HCT116 (cell line): ENCODE data around the gene TMEM266. TPM values are rescaled to one million over a fixed set of nuclear protein-coding genes. Genes with fewer than 3 reads are reported as not detected.

Source experiments
- ATAC-seq: fragments of 200-7000 bp; cut with Tn5 transposase; 2 replicates; pipeline ENCODE4 v1.9.1; 2020; ENCODE audit warnings: mild to moderate bottlenecking, moderate library complexity
- BruUV-seq: library from RNA; stranded (reverse); fragments of 400-500 nt; replicated peaks from 2 replicates; lab custom pipeline; 2021; lab: Mats Ljungman, UMichigan
- CTCF ChIA-PET: fragments of 300-600 bp; sonication (Branson Sonifier 250); formaldehyde crosslinking; loops from one replicate; lab custom pipeline; 2021; ENCODE audit warnings: antibody characterized with exemption; lab: Charles Lee
- POLR2A ChIA-PET: fragments of 300-600, 350-600 bp; sonication (Branson Sonifier 250); formaldehyde crosslinking; loops from one replicate; lab custom pipeline; 2021; ENCODE audit warnings: antibody characterized with exemption; lab: Charles Lee
- RAD21 ChIA-PET, 2 experiments: fragments of 300-600 bp; sonication (Branson Sonifier 250); formaldehyde crosslinking; loops; one replicate each; lab custom pipeline; 2023; ENCODE audit warnings: low total read pairs in 2 of 2; ENCODE audit not compliant: uncharacterized antibody in 2 of 2, unreplicated experiment in 2 of 2, low non-redundant PET in 1 of 2; lab: Charles Lee
- DNase-seq: peaks from one replicate; pipeline ENCODE4 v3.0.0-alpha.2; 2010; ENCODE audit warnings: low read depth, low spot score
- H2AFZ ChIP-seq: fragments of 200-600 bp; shearing (Covaris generic), sonication (generic); 2 replicates; pipeline ENCODE4 v1.6.1; 2017; ENCODE audit warnings: low read depth, mixed run types, mixed read lengths, antibody characterized with exemption, low read length; ENCODE audit not compliant: poor library complexity, severe bottlenecking
- H3K27ac ChIP-seq: 2 replicates; pipeline ENCODE4 v1.5.1; 2012; ENCODE audit warnings: low read depth, low read length
- H3K27me3 ChIP-seq: fragments of 200-600 bp; sonication (generic); 2 replicates; pipeline ENCODE4 v1.6.1; 2016; ENCODE audit warnings: mixed run types, low read length, mixed read lengths; ENCODE audit not compliant: insufficient read depth
- H3K36me3 ChIP-seq, 2 experiments: fragments of 200-500 bp in 1 of 2; fragments of 200-600 bp in 1 of 2; sonication (Bioruptor generic) in 1 of 2; sonication (generic) in 1 of 2; 2 replicates each; pipeline versions ENCODE4 v1.5.1 to v1.6.1; 2014 to 2016; ENCODE audit warnings: low read length in 2 of 2, inconsistent platforms in 1 of 2, mixed read lengths in 1 of 2, mixed run types in 1 of 2; ENCODE audit not compliant: insufficient read depth in 2 of 2, control insufficient read depth in 1 of 2
- H3K4me1 ChIP-seq, 2 experiments: fragments of 200-600 bp in 1 of 2; sonication (generic) in 1 of 2; 2 replicates each; pipeline versions ENCODE4 v1.5.1 to v1.6.1; 2012 to 2017; ENCODE audit warnings: low read length in 2 of 2, inconsistent platforms in 1 of 2, mild to moderate bottlenecking in 1 of 2, mixed read lengths in 1 of 2, mixed run types in 1 of 2, moderate library complexity in 1 of 2; ENCODE audit not compliant: insufficient read depth in 2 of 2, control insufficient read depth in 1 of 2
- H3K4me2 ChIP-seq: fragments of 200-600 bp; sonication (generic); 2 replicates; pipeline ENCODE4 v1.6.1; 2017; ENCODE audit warnings: mixed run types, low read length, mixed read lengths
- H3K4me3 ChIP-seq, 2 experiments: fragments of 200-600 bp in 1 of 2; sonication (generic) in 1 of 2; replicated peaks in 1 of 2; 2 replicates each; pipeline ENCODE4 v1.5.1; 2011 to 2016; ENCODE audit warnings: low read length in 2 of 2, control low read depth in 1 of 2, low read depth in 1 of 2, mild to moderate bottlenecking in 1 of 2, mixed read lengths in 1 of 2, mixed run types in 1 of 2
- H3K79me2 ChIP-seq: fragments of 200-600 bp; sonication (generic); 2 replicates; pipeline ENCODE4 v1.6.1; 2017; ENCODE audit warnings: mild to moderate bottlenecking, mixed run types, low read length, moderate library complexity, mixed read lengths; ENCODE audit not compliant: insufficient read depth
- H3K9ac ChIP-seq: fragments of 200-600 bp; sonication (generic); 2 replicates; pipeline ENCODE4 v1.6.1; 2016; ENCODE audit warnings: low read length, mixed read lengths
- H3K9me2 ChIP-seq: fragments of 200-600 bp; sonication (generic), shearing (Covaris generic); 2 replicates; pipeline ENCODE4 v1.6.1; 2017; ENCODE audit warnings: mixed run types, mild to moderate bottlenecking, moderate library complexity; ENCODE audit not compliant: insufficient read depth
- H3K9me3 ChIP-seq, 2 experiments: fragments of 200-500 bp in 1 of 2; fragments of 200-600 bp in 1 of 2; sonication (Bioruptor generic) in 1 of 2; sonication (generic) in 1 of 2; 2 replicates each; pipeline ENCODE4 v1.6.1; 2014 to 2017; ENCODE audit warnings: low read length in 2 of 2, mixed read lengths in 2 of 2, inconsistent platforms in 1 of 2, low read depth in 1 of 2, mild to moderate bottlenecking in 1 of 2, mixed run types in 1 of 2, moderate library complexity in 1 of 2; ENCODE audit not compliant: control insufficient read depth in 1 of 2, insufficient read depth in 1 of 2
- H4K20me1 ChIP-seq: fragments of 200-600 bp; sonication (generic), shearing (Covaris generic); 2 replicates; pipeline ENCODE4 v1.6.1; 2017; ENCODE audit warnings: mixed run types, mild to moderate bottlenecking, moderate library complexity; ENCODE audit not compliant: insufficient read depth
- EGR1 ChIP-seq: IDR thresholded peaks from 2 replicates; pipeline ENCODE4 v1.6.1; 2012; ENCODE audit warnings: low read depth
- EZH2 ChIP-seq: fragments of 200-600 bp; sonication (generic); IDR thresholded peaks from 2 replicates; pipeline ENCODE4 v1.6.1; 2017; ENCODE audit warnings: antibody characterized with exemption, mixed run types
- POLR2A ChIP-seq: IDR thresholded peaks from 2 replicates; pipeline ENCODE4 v1.7.0; 2011; ENCODE audit warnings: borderline replicate concordance; ENCODE audit not compliant: insufficient read depth, insufficient read length; ENCODE audit errors: extremely low read depth
- RAD21 ChIP-seq: IDR thresholded peaks from 2 replicates; pipeline ENCODE4 v1.6.1; 2012; ENCODE audit warnings: low read depth, mild to moderate bottlenecking
- SIN3A ChIP-seq: IDR thresholded peaks from 2 replicates; pipeline ENCODE4 v1.6.1; 2012; ENCODE audit warnings: low read depth
- SP1 ChIP-seq: IDR thresholded peaks from 2 replicates; pipeline ENCODE4 v1.6.1; 2012; ENCODE audit warnings: low read depth
- TCF7L2 ChIP-seq: IDR thresholded peaks from 2 replicates; pipeline ENCODE4 v1.7.0; 2011; ENCODE audit warnings: borderline replicate concordance, inconsistent platforms; ENCODE audit not compliant: insufficient read depth, insufficient read length; ENCODE audit errors: extremely low read depth
- YY1 ChIP-seq: IDR thresholded peaks from 2 replicates; pipeline ENCODE4 v1.6.1; 2011; ENCODE audit warnings: low read length, low read depth, moderate library complexity, mild to moderate bottlenecking; ENCODE audit not compliant: insufficient replicate concordance; ENCODE audit errors: extremely low read depth
- intact Hi-C: fragments of 100-400 bp; cut with micrococcal nuclease; formaldehyde crosslinking; loops from 2 replicates; pipeline ENCODE4 v1.10.0; 2022
- total RNA-seq: library from RNA; stranded (reverse); gene quantifications from one replicate; pipeline ENCODE4 v1.2.1, GENCODE V29; 2021; ENCODE audit not compliant: unreplicated experiment
- TF ChIP-seq, protein P1 (sequence below), 3 experiments: fragments of 200-600 bp in 1 of 3; sonication (generic) in 1 of 3; IDR thresholded peaks in 2 of 3; conservative IDR thresholded peaks in 1 of 3; 2 replicates each; pipeline ENCODE4 v1.5.1; 2012 to 2017; ENCODE audit warnings: low read depth in 2 of 3, low read length in 2 of 3, antibody characterized with exemption in 1 of 3, borderline replicate concordance in 1 of 3, control low read depth in 1 of 3, mild to moderate bottlenecking in 1 of 3, mixed read lengths in 1 of 3, mixed run types in 1 of 3, moderate library complexity in 1 of 3; ENCODE audit not compliant: insufficient read depth in 1 of 3
- TF ChIP-seq, protein P2 (sequence below): IDR thresholded peaks from 2 replicates; pipeline ENCODE4 v1.6.1; 2012

Gene TMEM266
- total RNA-seq, 1 experiment from 2014 or later = 0.91 TPM

DNA sequence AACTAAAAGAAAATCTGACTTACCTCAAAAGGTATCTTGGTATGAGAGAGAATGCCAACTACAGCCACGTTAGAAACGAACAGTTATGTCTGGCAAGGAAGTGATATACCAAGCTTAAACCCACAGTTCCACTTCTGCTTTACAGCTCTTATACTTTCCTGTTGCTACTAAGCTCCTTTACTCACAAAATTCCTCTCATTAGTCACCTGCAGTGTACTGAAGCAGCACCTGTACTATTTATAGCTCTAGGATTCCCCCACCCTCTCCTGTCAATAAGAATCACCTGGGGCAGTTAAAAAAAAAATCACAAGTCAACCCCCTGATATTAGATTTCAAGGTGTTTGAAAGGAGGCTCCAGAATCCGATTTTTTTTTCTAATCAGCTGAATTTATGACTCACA is 2.9 kb upstream of the TMEM266 start:
- ATAC-seq = no peak; the same call in 1 of the 2 replicates

DNA sequence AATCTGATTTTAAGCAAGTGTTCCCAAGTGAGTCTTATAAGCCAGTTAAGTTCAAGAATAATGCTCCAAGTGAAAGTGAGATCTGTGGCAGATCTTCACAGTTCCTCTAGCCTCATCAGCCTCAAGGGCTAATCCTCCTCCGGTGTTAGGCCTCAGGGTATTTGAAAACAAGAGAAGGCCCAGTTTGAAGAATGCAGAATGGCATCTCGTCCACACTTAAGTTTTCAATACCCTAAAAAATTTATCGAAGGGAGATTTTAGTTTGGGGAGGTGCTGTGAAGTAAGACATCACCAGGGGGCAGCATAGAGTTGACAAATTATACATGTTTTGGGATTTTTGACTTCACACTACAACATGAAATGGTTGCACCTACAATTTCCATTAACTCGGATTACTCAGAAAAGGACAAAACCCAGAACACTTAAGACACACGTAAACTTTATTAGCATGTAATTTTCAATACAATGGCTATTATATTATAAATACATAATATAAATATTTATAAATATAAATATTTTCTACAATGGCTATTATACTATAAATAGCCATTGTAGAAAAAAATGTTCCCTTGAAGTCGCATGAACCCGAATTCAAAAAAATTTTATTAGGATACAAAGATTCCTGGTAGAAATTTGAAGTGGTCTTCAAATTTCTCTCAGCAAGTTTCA is 2.3 kb upstream of the TMEM266 start:
- peaks cover 13% of the 10 kb centered on the region for H3K27me3 ChIP-seq
- H3K36me3 ChIP-seq = no peaks in the 10 kb centered on the region
- H3K9me3 ChIP-seq = no peaks in the 10 kb centered on the region
- intact Hi-C loops = loop anchor here (1.0 to 10.0 kb wide), 2 partner anchors 82 to 243 kb away; no protein-coding TSS in a partner anchor
- CTCF ChIA-PET = interaction anchor here (0.8 to 4.7 kb wide), 13 partner anchors 7 to 814 kb away, joined by 3 to 97 read pairs (median 4); no protein-coding TSS in a partner anchor
- H3K4me1 ChIP-seq = peaks cover 9 to 30% of the 10 kb centered on the region in 2 experiments
- no peak for DNase-seq
- TF ChIP-seq EZH2 = no peak
- no peak for TF ChIP-seq YY1
- TF ChIP-seq SIN3A = no peak
- TF ChIP-seq SP1 = no peak
- TF ChIP-seq EGR1 = no peak
- TF ChIP-seq, protein P1, sequence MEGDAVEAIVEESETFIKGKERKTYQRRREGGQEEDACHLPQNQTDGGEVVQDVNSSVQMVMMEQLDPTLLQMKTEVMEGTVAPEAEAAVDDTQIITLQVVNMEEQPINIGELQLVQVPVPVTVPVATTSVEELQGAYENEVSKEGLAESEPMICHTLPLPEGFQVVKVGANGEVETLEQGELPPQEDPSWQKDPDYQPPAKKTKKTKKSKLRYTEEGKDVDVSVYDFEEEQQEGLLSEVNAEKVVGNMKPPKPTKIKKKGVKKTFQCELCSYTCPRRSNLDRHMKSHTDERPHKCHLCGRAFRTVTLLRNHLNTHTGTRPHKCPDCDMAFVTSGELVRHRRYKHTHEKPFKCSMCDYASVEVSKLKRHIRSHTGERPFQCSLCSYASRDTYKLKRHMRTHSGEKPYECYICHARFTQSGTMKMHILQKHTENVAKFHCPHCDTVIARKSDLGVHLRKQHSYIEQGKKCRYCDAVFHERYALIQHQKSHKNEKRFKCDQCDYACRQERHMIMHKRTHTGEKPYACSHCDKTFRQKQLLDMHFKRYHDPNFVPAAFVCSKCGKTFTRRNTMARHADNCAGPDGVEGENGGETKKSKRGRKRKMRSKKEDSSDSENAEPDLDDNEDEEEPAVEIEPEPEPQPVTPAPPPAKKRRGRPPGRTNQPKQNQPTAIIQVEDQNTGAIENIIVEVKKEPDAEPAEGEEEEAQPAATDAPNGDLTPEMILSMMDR (IDR thresholded peaks at IDR 0.05 in 2 of 3, conservative IDR thresholded peaks at IDR 0.05 in 1 of 3; ENCODE audit: borderline replicate concordance in 1 of 3, insufficient read depth in 1 of 3, low read depth in 2 of 3, low read length in 2 of 3) = peak; percentile 69 to 75 (median 73)
- TF ChIP-seq RAD21 = peak; percentile 61
- TF ChIP-seq POLR2A = no peak
- no peak for TF ChIP-seq TCF7L2
- peak; percentile 37; the same call in 1 of the 2 replicates for ATAC-seq
- H3K4me3 ChIP-seq = peak overlapping the region; percentile 29 to 54
- peak overlapping the region; percentile 98 for H2AFZ ChIP-seq
- POLR2A ChIA-PET = interaction anchor here (0.6 kb wide), 1 partner anchor 82 kb away, joined by 3 read pairs; no protein-coding TSS in a partner anchor
- RAD21 ChIA-PET = interaction anchor here (0.8 to 1.5 kb wide), 3 partner anchors 82 to 94 kb away, joined by 3 to 8 read pairs (median 3); no protein-coding TSS in a partner anchor
- H3K27ac ChIP-seq = no peak overlapping the region
- peak overlapping the region; percentile 85 for H3K4me2 ChIP-seq
- peaks cover 4% of the 10 kb centered on the region for H3K9me2 ChIP-seq
- no TSS peak for BruUV-seq
- H4K20me1 ChIP-seq = no peaks in the 10 kb centered on the region
- no peaks in the 10 kb centered on the region for H3K79me2 ChIP-seq
- H3K9ac ChIP-seq = 0 out of 2 replicates have a peak overlapping the region, but pooled peaks have one; percentile 1

More for the DNA sequence above, 2.9 kb upstream of the TMEM266 start:
- ChIA-PET POLR2A (no interaction called here), CTCF (interaction anchor here (0.7 to 4.7 kb wide), 13 partner anchors 8 to 815 kb away, joined by 3 to 97 read pairs (median 4); no protein-coding TSS in a partner anchor), RAD21 (interaction anchor here (0.8 to 1.5 kb wide), 3 partner anchors 82 to 94 kb away, joined by 3 to 8 read pairs (median 3); no protein-coding TSS in a partner anchor)
- Histone ChIP-seq H3K4me1 (peaks cover 9 to 30% of the 10 kb centered on the region in 2 experiments), H3K4me2 (peak overlapping the region; percentile 85), H2AFZ (peak overlapping the region; percentile 98), H3K36me3 (no peaks in the 10 kb centered on the region), H3K27me3 (peaks cover 9% of the 10 kb centered on the region), H4K20me1 (no peaks in the 10 kb centered on the region), H3K4me3 (peak overlapping the region; percentile 29 to 54), H3K9ac (0 out of 2 replicates have a peak overlapping the region, but pooled peaks have one; percentile 1), H3K9me2 (peaks cover 4% of the 10 kb centered on the region), H3K9me3 (no peaks in the 10 kb centered on the region), H3K27ac (no peak overlapping the region), H3K79me2 (no peaks in the 10 kb centered on the region)
- no TSS peak for BruUV-seq
- DNase-seq = no peak
- TF ChIP-seq, protein P2, sequence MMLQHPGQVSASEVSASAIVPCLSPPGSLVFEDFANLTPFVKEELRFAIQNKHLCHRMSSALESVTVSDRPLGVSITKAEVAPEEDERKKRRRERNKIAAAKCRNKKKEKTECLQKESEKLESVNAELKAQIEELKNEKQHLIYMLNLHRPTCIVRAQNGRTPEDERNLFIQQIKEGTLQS = no peak
- 0 out of 2 replicates have a peak, but pooled peaks have one; percentile 24 for TF ChIP-seq SIN3A
- intact Hi-C loops = loop anchor here (1.0 to 10.0 kb wide), 2 partner anchors 82 to 242 kb away; no protein-coding TSS in a partner anchor
